Measurements from ENCODE around the gene BIRC3. TPM values are rescaled to one million over a fixed set of nuclear protein-coding genes. Genes with fewer than 3 reads are reported as not detected.
A peak's percentile ranks its signal among the peaks of the same experiment; 100 is the strongest.

Gene BIRC3
- total and polyA plus RNA-seq, 2 of the 4 experiments (the other 2 are of a cell fraction): 2.2 to 5.0 TPM

DNA sequence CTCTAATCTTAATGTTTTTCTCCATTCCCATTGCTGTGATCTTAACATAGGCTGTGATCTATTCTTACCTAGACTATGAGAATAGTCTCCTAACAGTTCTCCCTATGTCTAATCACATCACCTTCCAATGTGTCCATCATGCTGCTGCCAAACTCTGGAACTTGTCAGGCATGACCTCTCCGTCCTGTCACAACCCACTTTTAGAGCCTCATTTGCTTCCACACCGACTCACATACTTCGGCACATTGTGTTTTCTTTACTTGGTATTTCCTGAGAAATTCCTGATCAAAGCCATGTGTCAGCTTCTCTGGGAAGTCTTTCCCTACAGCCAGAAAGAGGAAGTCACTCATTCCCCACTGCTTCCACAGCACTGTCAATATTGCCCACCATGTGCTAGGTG is 40.5 kb upstream of the BIRC3 start:
- Histone ChIP-seq H2BK15ac (ENCODE audit: low read depth, low read length) (no peak overlapping the region; the same call in 2 of the 3 replicates), H3K9me3 (ENCODE audit: control insufficient read depth, insufficient read depth, low read length) (no peaks in the 10 kb centered on the region), H3K4ac (ENCODE audit: low read depth, low read length) (0 out of 2 replicates have a peak overlapping the region, but pooled peaks have one; percentile 4), H3K9me1 (ENCODE audit: insufficient read depth, low read length) (peaks cover 5% of the 10 kb centered on the region; the same call in 1 of the 2 replicates), H4K91ac (ENCODE audit: insufficient read depth, low read depth, low read length) (0 out of 2 replicates have a peak overlapping the region, but pooled peaks have one; percentile 13), H2BK120ac (ENCODE audit: low read depth, low read length) (no peak overlapping the region; the same call in 1 of the 2 replicates), H2BK20ac (ENCODE audit: low read depth, low read length) (no peak overlapping the region), H3K36me3 (ENCODE audit: control insufficient read depth, insufficient read depth, low read length) (no peaks in the 10 kb centered on the region), H3K27ac (ENCODE audit: insufficient read depth, low read length) (no peak overlapping the region), H3K4me1 (ENCODE audit: control insufficient read depth, insufficient read depth, low read length) (peaks cover 6% of the 10 kb centered on the region), H3K56ac (ENCODE audit: extremely low read depth, insufficient read depth, low read length) (no peak overlapping the region), H3K23ac (ENCODE audit: low read depth, low read length) (no peak overlapping the region), H3K4me3 (ENCODE audit: insufficient read depth, low read depth, low read length) (no peak overlapping the region), H3K9ac (ENCODE audit: low read depth, low read length) (no peak overlapping the region), H3K14ac (replicated peaks; ENCODE audit: low read depth, low read length) (peak overlapping the region; percentile 60), H4K20me1 (ENCODE audit: insufficient read depth, low read length) (no peaks in the 10 kb centered on the region), H2AFZ (replicated peaks; ENCODE audit: low read length, poor library complexity) (peak overlapping the region; percentile 53), H3K4me2 (ENCODE audit: low read depth, low read length) (no peak overlapping the region), H3K18ac (ENCODE audit: low read depth, low read length) (no peak overlapping the region), H3K27me3 (ENCODE audit: control insufficient read depth, insufficient read depth, low read length) (no peaks in the 10 kb centered on the region), H4K8ac (ENCODE audit: low read depth in 2 of 2, low read length in 2 of 2) (peak overlapping the region in 1 of 2 experiments; percentile 28; a peak in 1 of 4 replicates), H2AK5ac (ENCODE audit: low read depth, low read length) (peak overlapping the region; percentile 36), H2BK5ac (ENCODE audit: low read depth, low read length, poor library complexity, severe bottlenecking) (no peak overlapping the region), H2AK9ac (replicated peaks; ENCODE audit: low read depth, low read length, poor library complexity) (no peak overlapping the region), H4K5ac (ENCODE audit: low read depth, low read length) (no peak overlapping the region), H3K79me1 (ENCODE audit: low read depth in 1 of 2, low read length in 2 of 2) (no peaks in the 10 kb centered on the region)
- 8% methylated on average over 2 of the region's 3 CpGs; no CpG with 5 or more reads in 1 of the 2 experiments for WGBS, 2 experiments (ENCODE audit: extremely low coverage in 2 of 2, insufficient read length in 1 of 2)
- ATAC-seq (ENCODE audit: low read depth): no peak; the same call in 1 of the 2 replicates
- intact Hi-C loops (cut with micrococcal nuclease) (no loop called here), in situ Hi-C loops (cut with MboI; ENCODE audit: low sequenced_read_pairs) (loop anchor here (25.0 kb wide), 1 partner anchor 111 kb away; no protein-coding TSS in a partner anchor), dilution Hi-C loops (cut with HindIII; ENCODE audit: low sequenced_read_pairs, unreplicated experiment) (no loop called here)
- CTCF ChIA-PET: interaction anchor here (0.6 to 1.2 kb wide), 2 partner anchors 11 to 417 kb away, joined by 3 to 4 read pairs; no protein-coding TSS in a partner anchor
- POLR2A ChIA-PET (ENCODE audit: unreplicated experiment): no interaction called here
- no peak for TF ChIP-seq ELK1 (IDR thresholded peaks at IDR 0.05; ENCODE audit: borderline replicate concordance, low read depth, low read length)
- BruUV-seq (replicated peaks): no TSS peak
- no peak for DNase-seq

Data from IMR-90 (cell line).